Coronary artery (tissue), 2 donors: ENCODE measurements around the gene CD93.

Source experiments
- DNase-seq: peaks from one replicate; pipeline ENCODE4 v3.0.0-alpha.2; 2017; ENCODE audit warnings: low spot score
- H3K27ac ChIP-seq, 2 donors: fragments of 200-600 bp; sonication (generic); one replicate each; pipeline ENCODE4 v1.5.1; 2016 to 2019
- H3K4me3 ChIP-seq: fragments of 200-600 bp; sonication (generic); 2 replicates; pipeline ENCODE4 v1.5.1; 2016; ENCODE audit warnings: mild to moderate bottlenecking, moderate library complexity
- CTCF ChIP-seq: fragments of 200-600 bp; sonication (generic); IDR thresholded peaks from one replicate; pipeline ENCODE4 v1.5.1; 2019; ENCODE audit warnings: antibody characterized with exemption

CD93 gene

GRCh38 chr20:23032056-23032749 is 53.9 kb downstream of the CD93 start:
- peak; percentile 45 for DNase-seq

GRCh38 chr20:23031346-23031745 is 54.8 kb downstream of the CD93 start:
- no peak for TF ChIP-seq CTCF
- Histone ChIP-seq H3K27ac (no peak overlapping the region), H3K4me3 (no peak overlapping the region)
- peak; percentile 28 for DNase-seq

More at GRCh38 chr20:23032056-23032749, 53.9 kb downstream of the CD93 start:
- H3K4me3 ChIP-seq: no peak overlapping the region
- TF ChIP-seq CTCF: no peak
- H3K27ac ChIP-seq: no peak overlapping the region
